ENCODE data around the gene KDM4F.

Gene KDM4F

DNA sequence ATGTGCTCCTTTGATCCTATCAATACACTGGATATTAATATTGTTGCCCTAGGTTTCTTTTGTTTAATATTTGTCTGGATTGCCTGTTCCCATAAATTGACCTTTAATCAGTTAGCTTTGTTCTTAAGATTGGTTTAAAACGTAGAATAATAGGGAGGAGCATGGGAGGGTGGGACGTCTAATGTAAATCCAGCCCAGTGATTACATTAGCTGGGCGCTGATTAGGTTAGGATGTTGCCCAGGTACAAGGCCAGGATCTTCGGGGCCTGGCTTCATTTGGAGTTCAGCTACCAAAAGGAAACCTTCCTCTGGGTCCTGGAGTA, 17.5 kb downstream of the KDM4F start, which contains the start of gene SRSF8:
TSS of gene SRSF8 (plus strand) at position 204 of the 323 bp plus-strand sequence. CDS start 308 bp downstream, outside the sequence.
- no peak for DNase-seq

GRCh38 chr11:95067039-95067840, 18.0 kb downstream of the KDM4F start:
- peak; percentile 68 to 77 for DNase-seq

DNA sequence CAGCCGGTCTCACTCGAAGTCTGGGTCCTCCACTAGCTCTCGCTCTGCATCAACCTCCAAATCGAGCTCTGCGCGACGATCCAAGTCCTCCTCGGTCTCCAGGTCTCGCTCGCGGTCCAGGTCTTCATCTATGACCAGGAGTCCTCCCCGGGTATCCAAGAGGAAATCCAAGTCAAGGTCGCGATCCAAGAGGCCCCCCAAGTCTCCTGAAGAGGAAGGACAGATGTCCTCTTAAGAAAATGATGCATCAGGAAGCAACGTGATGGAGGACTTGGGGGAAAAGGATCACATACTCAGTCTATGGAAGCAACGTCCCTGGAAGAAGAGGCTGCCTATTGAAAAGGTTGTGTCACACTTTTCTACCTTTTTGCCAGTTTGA, 18.6 kb downstream of the KDM4F start:
- DNase-seq: no peak

DNA sequence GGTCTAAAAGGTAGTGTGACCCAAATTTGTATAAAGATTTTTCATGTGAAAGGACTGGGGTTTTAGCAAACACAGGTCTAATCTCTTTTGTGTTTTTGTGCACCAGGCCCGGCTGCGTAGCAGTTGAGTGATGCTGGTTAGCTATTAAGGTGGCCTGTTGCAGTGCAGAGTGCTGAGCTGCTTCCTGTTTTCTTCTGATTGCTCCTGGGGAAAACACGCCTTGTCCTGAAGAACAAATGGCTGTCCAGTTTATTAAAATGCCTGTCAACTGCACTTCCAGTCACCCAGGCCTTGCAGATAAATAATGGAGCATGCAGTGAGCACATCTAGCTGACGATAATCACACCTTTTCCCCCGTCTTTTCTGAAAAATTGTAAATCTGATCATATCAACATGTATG, 19.3 kb downstream of the KDM4F start:
- peak; percentile 80 to 90 for DNase-seq

DNA sequence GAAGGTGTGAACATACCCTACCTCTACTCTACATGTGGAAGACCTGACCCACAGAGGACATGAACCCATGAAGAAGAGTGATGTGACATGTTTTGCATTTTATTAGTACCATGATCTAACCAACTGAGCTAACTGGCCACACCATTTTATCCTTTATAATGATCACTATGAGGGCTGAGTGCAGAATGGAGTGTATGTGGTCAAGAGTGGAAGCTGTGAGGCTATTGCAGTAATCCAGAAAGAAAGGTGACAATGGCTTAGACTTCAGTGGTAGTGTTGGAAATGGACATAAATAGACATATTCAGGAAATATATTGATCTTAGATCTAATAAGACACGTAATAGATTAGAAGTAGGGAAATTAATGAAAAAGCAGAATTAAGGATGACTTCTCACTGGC, 21.2 kb downstream of the KDM4F start:
- DNase-seq: no peak

- no peak for DNase-seq
Measured at GRCh38 chr11:95072948-95073347, 23.7 kb downstream of the KDM4F start.

- DNase-seq: no peak
Measured at GRCh38 chr11:95074792-95075563, 25.8 kb downstream of the KDM4F start.

GRCh38 chr11:95076416-95076815, 27.2 kb downstream of the KDM4F start:
- no peak for DNase-seq

- no peak for DNase-seq
Measured at GRCh38 chr11:95076981-95077380, 27.8 kb downstream of the KDM4F start.

GRCh38 chr11:95078526-95078925, 29.3 kb downstream of the KDM4F start:
- no peak for DNase-seq

- DNase-seq: no peak
Measured at GRCh38 chr11:95081010-95081409, 31.8 kb downstream of the KDM4F start.

GRCh38 chr11:95081412-95081811, 32.2 kb downstream of the KDM4F start:
- no peak for DNase-seq

- no peak for DNase-seq
Measured at GRCh38 chr11:95082576-95083001, 33.4 kb downstream of the KDM4F start.

GRCh38 chr11:95084509-95084908, 35.3 kb downstream of the KDM4F start:
- no peak for DNase-seq

DNA sequence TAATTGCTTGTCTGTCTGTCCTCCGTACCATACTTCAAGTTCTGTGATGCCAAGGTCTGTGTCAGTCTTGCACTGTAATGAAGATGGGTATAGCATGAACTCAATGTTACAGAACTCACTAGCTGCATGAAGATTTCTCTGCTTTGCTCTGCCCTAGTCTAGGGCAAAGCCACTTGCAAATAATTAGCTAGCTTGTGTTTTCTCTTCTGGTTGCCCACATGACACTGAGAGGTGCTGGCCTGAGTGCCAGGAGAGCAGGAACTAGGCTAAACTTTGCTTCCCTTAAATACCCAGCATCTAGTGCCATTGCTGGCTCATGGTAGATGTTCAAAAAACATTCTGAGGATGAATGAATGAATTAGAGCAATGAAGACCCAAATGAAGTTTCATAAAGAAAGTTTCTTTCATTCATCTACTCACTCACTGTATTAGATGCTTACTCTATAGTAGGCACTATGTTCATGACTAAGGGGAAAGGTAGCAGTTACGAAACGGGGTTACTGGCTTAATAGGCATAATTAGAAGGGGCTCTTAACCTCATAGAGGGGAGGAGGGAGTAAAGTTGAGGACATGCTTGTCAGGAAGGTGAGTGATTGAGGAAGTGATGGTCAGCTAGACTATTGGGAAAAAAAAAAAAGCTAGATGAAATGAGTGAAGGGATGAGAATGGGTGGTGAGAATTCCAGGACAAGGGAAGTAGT, 36.0 kb downstream of the KDM4F start:
- DNase-seq: no peak

GRCh38 chr11:95086151-95086550, 36.9 kb downstream of the KDM4F start:
- no peak for DNase-seq

GRCh38 chr11:95086836-95087570, 37.8 kb downstream of the KDM4F start:
- no peak for DNase-seq

GRCh38 chr11:95088946-95089619, 39.9 kb downstream of the KDM4F start:
- DNase-seq: peak; percentile 28 to 61

GRCh38 chr11:95089620-95090542, 40.7 kb downstream of the KDM4F start, which contains the start of gene ENDOD1:
TSS of gene ENDOD1 (plus strand) at chr11:95089846. CDS start at chr11:95089928, 82 bp downstream.
- DNase-seq: peak; percentile 84 to 89

- DNase-seq: no peak
Measured at GRCh38 chr11:95091663-95092180, 42.5 kb downstream of the KDM4F start.
